Left forelimb (tissue), 1 donor: ENCODE results near the gene KCNJ12.
A peak's percentile ranks its signal among the peaks of the same experiment; 100 is the strongest.
"Not testable (repeated sequence)": the region's sequence is repeated elsewhere in the genome, so short reads cannot be mapped to it uniquely, and the experiment has no call there.

Experiments
- DNase-seq: peaks from one replicate; pipeline ENCODE4 v3.0.0-alpha.2; 2018; ENCODE audit warnings: low spot score

The KCNJ12 gene

GRCh38 chr17:21452377-21453143 is 76.4 kb downstream of the KCNJ12 start:
- DNase-seq: no peak

- DNase-seq: no peak
These were observed 77.2 kb downstream of the KCNJ12 start for GRCh38 chr17:21453144-21453898.

- not testable (repeated sequence) for DNase-seq
These were observed 77.8 kb downstream of the KCNJ12 start for GRCh38 chr17:21454006-21454405.

DNA sequence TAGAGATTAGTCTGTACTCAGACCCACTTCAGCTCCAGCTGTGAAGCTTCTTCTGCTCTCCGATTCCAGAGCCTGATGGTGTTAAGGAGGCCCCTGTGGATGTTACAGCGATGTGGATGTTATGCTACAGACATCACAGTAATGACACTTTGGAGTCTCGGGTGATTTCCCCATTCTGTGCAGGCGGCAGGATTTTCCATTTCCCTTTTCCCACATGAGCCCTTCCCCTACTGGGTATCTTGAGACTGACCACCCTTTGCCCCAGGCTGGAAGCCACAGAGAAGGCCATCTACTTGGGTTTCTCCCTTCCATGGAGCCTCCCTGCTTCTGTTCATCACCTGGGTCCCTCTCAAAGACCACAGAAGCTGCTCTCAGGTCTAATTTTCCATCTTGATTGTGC is 78.3 kb downstream of the KCNJ12 start:
- no peak for DNase-seq

DNA sequence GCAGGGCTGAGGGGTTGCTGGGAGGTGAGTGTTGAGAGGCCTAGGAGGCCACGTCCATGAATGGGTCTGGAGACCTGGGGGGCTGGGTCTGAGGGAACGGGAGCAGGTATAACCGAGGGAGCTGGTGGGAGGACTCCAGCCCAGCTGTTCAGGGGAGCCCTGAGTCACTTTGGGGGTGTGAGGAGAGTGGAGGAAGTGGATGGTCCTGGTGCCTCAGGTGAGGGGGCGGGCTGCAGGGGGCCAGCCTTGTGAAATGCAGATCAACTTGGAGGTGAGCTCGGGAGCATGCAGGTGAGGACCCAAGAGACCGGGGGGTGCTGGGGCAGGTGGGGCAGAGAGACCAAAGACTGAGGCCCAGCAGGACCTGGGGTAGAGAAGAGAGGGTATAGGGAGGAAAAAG is 79.6 kb downstream of the KCNJ12 start:
- DNase-seq: no peak

- not testable (repeated sequence) for DNase-seq
These were observed 80.3 kb downstream of the KCNJ12 start for GRCh38 chr17:21456449-21456848.

- peak; percentile 87 for DNase-seq
These were observed 81.2 kb downstream of the KCNJ12 start for GRCh38 chr17:21457051-21458026.

GRCh38 chr17:21458054-21458453 is 81.9 kb downstream of the KCNJ12 start:
- DNase-seq: no peak

DNA sequence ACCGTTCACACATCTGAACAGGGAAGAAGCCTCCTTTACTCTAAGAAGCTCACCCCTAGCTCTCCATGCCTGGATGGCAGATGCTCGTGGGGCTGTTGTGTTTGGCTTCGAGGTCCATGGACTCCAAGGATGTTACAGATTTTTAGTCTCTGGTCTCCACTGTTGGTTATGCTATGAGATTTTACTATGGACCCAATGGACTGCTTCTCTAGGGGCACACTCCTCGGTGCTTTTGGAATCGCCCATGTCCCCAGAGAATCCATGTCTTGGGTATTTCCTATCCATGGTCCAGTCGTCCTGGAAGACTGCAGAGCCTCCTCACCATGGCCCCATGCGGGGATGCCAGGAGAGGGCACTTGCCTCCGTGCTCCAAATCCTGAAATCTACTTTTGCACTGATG is 83.4 kb downstream of the KCNJ12 start:
- DNase-seq: peak; percentile 14

- no peak for DNase-seq
These were observed 84.2 kb downstream of the KCNJ12 start for GRCh38 chr17:21460358-21460757.

GRCh38 chr17:21462237-21462636 is 86.1 kb downstream of the KCNJ12 start:
- no peak for DNase-seq

- DNase-seq: no peak
These were observed 87.1 kb downstream of the KCNJ12 start for GRCh38 chr17:21463204-21463661.

- DNase-seq: no peak
These were observed 87.7 kb downstream of the KCNJ12 start for GRCh38 chr17:21463779-21464407.

GRCh38 chr17:21464611-21465021 is 88.5 kb downstream of the KCNJ12 start:
- no peak for DNase-seq

DNA sequence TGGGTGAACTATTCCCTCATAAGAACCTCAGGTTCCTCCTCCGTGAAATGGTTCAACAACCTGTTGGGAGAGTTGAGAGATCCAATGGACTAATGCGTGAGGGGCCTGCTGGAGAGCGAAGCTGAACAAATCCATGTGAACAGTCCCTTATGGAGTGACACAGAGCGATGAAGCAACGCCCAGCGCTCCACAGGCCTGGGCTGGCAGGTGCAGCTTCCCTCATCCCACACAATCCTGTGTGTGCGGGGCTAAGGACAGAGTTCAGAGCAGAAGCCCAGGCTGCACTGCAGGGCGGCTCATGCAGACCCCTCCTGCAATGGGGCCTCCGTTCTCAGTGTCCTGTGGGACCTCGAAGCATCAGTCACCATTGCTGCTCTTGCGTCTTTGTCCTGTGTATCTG is 90.4 kb downstream of the KCNJ12 start:
- DNase-seq: no peak

- no peak for DNase-seq
These were observed 91.0 kb downstream of the KCNJ12 start for GRCh38 chr17:21467196-21467595.

DNA sequence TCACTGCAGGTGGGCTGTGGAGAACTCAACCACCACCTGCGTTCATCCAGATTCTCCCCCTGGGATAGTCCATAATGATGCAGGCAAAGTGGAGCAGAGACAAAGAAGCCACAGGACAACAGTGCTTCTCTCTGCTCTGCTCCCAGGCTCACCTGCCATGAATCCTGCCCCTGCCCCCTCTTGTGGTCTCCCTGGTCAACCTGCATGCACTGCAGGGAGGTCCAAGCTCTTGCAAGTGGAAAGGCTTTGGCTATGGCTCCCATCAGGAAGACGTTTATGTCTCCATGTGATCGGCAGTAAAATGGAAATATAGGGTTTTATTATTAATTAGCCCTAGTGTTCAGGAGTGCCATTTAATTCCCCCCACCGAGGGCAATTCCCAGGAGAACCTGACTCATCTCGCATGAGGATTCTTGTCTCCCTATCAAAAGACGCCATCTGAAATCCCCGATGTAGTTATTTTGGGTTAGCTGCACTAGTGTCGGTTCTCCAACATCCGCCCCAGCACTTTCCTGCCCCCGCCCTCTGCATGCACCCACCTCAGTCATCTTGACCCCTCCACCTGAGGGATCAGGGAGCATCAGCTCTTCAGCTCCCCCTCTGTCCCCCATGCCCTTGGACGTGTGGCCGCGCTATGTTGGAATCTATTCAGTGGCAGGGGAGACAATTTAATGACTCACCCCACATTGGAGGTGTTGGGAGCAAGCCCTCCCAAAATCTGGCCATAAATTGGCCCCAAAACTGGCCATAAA is 91.8 kb downstream of the KCNJ12 start:
- DNase-seq: no peak
